Thyroid gland (tissue), 4 donors: ENCODE results near the gene HEPN1.

ENCODE experiments used
- CTCF ChIP-seq, 6 experiments: fragments of 200-600 bp in 3 of 6; fragments of 450-650 bp in 3 of 6; sonication (generic) in 3 of 6; IDR thresholded peaks; one replicate each; pipeline ENCODE4 v1.5.1; 2016 to 2019; ENCODE audit warnings: antibody characterized with exemption in 6 of 6, mild to moderate bottlenecking in 2 of 6, inconsistent platforms in 1 of 6, moderate library complexity in 1 of 6
- POLR2A ChIP-seq, 2 donors: fragments of 450-650 bp; IDR thresholded peaks; one replicate each; pipeline ENCODE4 v1.6.1; 2017; ENCODE audit warnings: antibody characterized with exemption in 2 of 2, mild to moderate bottlenecking in 2 of 2, moderate library complexity in 1 of 2

GRCh38 chr11:124874571-124875255 lies 44.3 kb upstream of the HEPN1 start:
- TF ChIP-seq CTCF (IDR thresholded peaks at IDR 0.05) (no peak), POLR2A (IDR thresholded peaks at IDR 0.05) (no peak)
